MCF 10A (cell line): Measurements from ENCODE around the gene SYNGR2. TPM values are rescaled to one million over a fixed set of nuclear protein-coding genes. Genes with fewer than 3 reads are reported as not detected.

Experiments
- BruUV-seq: library from RNA; stranded (reverse); fragments of 400-500 nt; replicated peaks from 2 replicates; lab custom pipeline; 2021; lab: Mats Ljungman, UMichigan
- CTCF ChIA-PET: fragments of 300-600 bp; sonication (Branson Sonifier 250); formaldehyde crosslinking; extraction: SDS; loops from one replicate; lab custom pipeline; 2021; ENCODE audit warnings: antibody characterized with exemption, inconsistent platforms; lab: Yijun Ruan, JAX
- POLR2A ChIA-PET: fragments of 300-600, 350-650 bp; sonication (Branson Sonifier 250); formaldehyde crosslinking; extraction: SDS; loops from one replicate; lab custom pipeline; 2020; ENCODE audit warnings: antibody characterized with exemption, inconsistent platforms; lab: Yijun Ruan, JAX
- DNase-seq: peaks from one replicate; pipeline ENCODE4 v3.0.0-alpha.2; 2018; ENCODE audit not compliant: unreplicated experiment
- H3K27ac Mint-ChIP-seq: one replicate; pipeline ENCODE4 v1.8.0; 2022; ENCODE audit warnings: mild to moderate bottlenecking, low read depth, mixed read lengths; ENCODE audit not compliant: unreplicated experiment
- H3K27me3 Mint-ChIP-seq: one replicate; pipeline ENCODE4 v1.8.0; 2022; ENCODE audit warnings: mixed read lengths; ENCODE audit not compliant: insufficient read depth, unreplicated experiment
- H3K36me3 Mint-ChIP-seq: one replicate; pipeline ENCODE4 v1.8.0; 2022; ENCODE audit warnings: mild to moderate bottlenecking, moderate library complexity, mixed read lengths; ENCODE audit not compliant: insufficient read depth, unreplicated experiment
- H3K4me1 Mint-ChIP-seq: one replicate; pipeline ENCODE4 v1.8.0; 2022; ENCODE audit warnings: mixed read lengths; ENCODE audit not compliant: insufficient read depth, unreplicated experiment
- H3K4me3 Mint-ChIP-seq: one replicate; pipeline ENCODE4 v1.8.0; 2022; ENCODE audit warnings: mild to moderate bottlenecking, moderate library complexity, mixed read lengths; ENCODE audit not compliant: unreplicated experiment
- H3K9me3 Mint-ChIP-seq: one replicate; pipeline ENCODE4 v1.8.0; 2022; ENCODE audit warnings: mixed read lengths; ENCODE audit not compliant: unreplicated experiment
- CTCF ChIP-seq: fragments of 200-600 bp; IDR thresholded peaks from one replicate; pipeline ENCODE4 v1.8.0; 2022; ENCODE audit warnings: antibody characterized with exemption, mild to moderate bottlenecking; ENCODE audit not compliant: unreplicated experiment
- intact Hi-C: fragments of 100-400 bp; cut with micrococcal nuclease; formaldehyde crosslinking; loops from 2 replicates; pipeline ENCODE4 v1.14.1; 2022
- total RNA-seq: library from RNA; stranded (reverse); gene quantifications from 2 replicates; pipeline ENCODE4 v1.2.3, GENCODE V29; 2022

Gene SYNGR2
- total RNA-seq, 1 experiment from 2014 or later: 52.2 TPM

GRCh38 chr17:78123258-78123929 is 45.0 kb upstream of the SYNGR2 start:
- H3K27ac Mint-ChIP-seq: no peak overlapping the region
- H3K27me3 Mint-ChIP-seq: no peaks in the 10 kb centered on the region
- intact Hi-C loops: no loop called here
- POLR2A ChIA-PET: no interaction called here
- H3K4me3 Mint-ChIP-seq: no peak overlapping the region
- no peak for DNase-seq
- CTCF ChIA-PET: interaction anchor here (0.9 kb wide), 1 partner anchor 10 kb away, joined by 3 read pairs; no protein-coding TSS in a partner anchor
- no peaks in the 10 kb centered on the region for H3K4me1 Mint-ChIP-seq
- no TSS peak for BruUV-seq
- H3K9me3 Mint-ChIP-seq: no peaks in the 10 kb centered on the region
- TF ChIP-seq CTCF: no peak
- peaks cover 11% of the 10 kb centered on the region for H3K36me3 Mint-ChIP-seq

- no peak for DNase-seq
- intact Hi-C loops: no loop called here
- H3K27me3 Mint-ChIP-seq: no peaks in the 10 kb centered on the region
- ChIA-PET CTCF (no interaction called here), POLR2A (interaction anchor here (0.6 kb wide), 1 partner anchor 1492 kb away, joined by 3 read pairs; no protein-coding TSS in a partner anchor)
- no TSS peak for BruUV-seq
- H3K9me3 Mint-ChIP-seq: no peaks in the 10 kb centered on the region
- no peaks in the 10 kb centered on the region for H3K4me1 Mint-ChIP-seq
- no peak overlapping the region for H3K4me3 Mint-ChIP-seq
- H3K27ac Mint-ChIP-seq: no peak overlapping the region
- H3K36me3 Mint-ChIP-seq: peaks cover 11% of the 10 kb centered on the region
- TF ChIP-seq CTCF: no peak
Measured at GRCh38 chr17:78124081-78124835, 44.1 kb upstream of the SYNGR2 start.

- BruUV-seq: no TSS peak
- Mint-ChIP-seq H3K4me1 (no peaks in the 10 kb centered on the region), H3K27me3 (no peaks in the 10 kb centered on the region), H3K4me3 (no peak overlapping the region), H3K9me3 (no peaks in the 10 kb centered on the region), H3K36me3 (peaks cover 11% of the 10 kb centered on the region), H3K27ac (no peak overlapping the region)
- DNase-seq: no peak
- ChIA-PET CTCF (no interaction called here), POLR2A (interaction anchor here (0.6 kb wide), 1 partner anchor 1493 kb away, joined by 3 read pairs; no protein-coding TSS in a partner anchor)
- intact Hi-C loops: no loop called here
- no peak for TF ChIP-seq CTCF
Measured at GRCh38 chr17:78124836-78125137, 43.6 kb upstream of the SYNGR2 start.

- no peaks in the 10 kb centered on the region for H3K9me3 Mint-ChIP-seq
- no peak for DNase-seq
- no TSS peak for BruUV-seq
- intact Hi-C loops: no loop called here
- no peaks in the 10 kb centered on the region for H3K27me3 Mint-ChIP-seq
- no peak for TF ChIP-seq CTCF
- CTCF ChIA-PET: interaction anchor here (0.5 to 0.6 kb wide), 2 partner anchors 36 to 125 kb away, joined by 3 to 4 read pairs; no protein-coding TSS in a partner anchor
- H3K27ac Mint-ChIP-seq: no peak overlapping the region
- POLR2A ChIA-PET: no interaction called here
- no peak overlapping the region for H3K4me3 Mint-ChIP-seq
- peaks cover 11% of the 10 kb centered on the region for H3K36me3 Mint-ChIP-seq
- H3K4me1 Mint-ChIP-seq: no peaks in the 10 kb centered on the region
Measured at GRCh38 chr17:78125138-78125913, 43.1 kb upstream of the SYNGR2 start.
